H1 (cell line): ENCODE results near the gene ADAM12. TPM values are rescaled to one million over a fixed set of nuclear protein-coding genes. Genes with fewer than 3 reads are reported as not detected.

Experiments used
- CTCF ChIA-PET: fragments of 300-600 bp; sonication (Branson Sonifier 250); formaldehyde crosslinking; loops from one replicate; lab custom pipeline; 2021; ENCODE audit not compliant: partially characterized antibody; lab: Charles Lee
- POLR2A ChIA-PET: fragments of 300-600 bp; sonication (Branson Sonifier 250); formaldehyde crosslinking; loops from one replicate; lab custom pipeline; 2021; ENCODE audit warnings: inconsistent platforms; ENCODE audit not compliant: partially characterized antibody; lab: Charles Lee
- DNase-seq, 2 experiments: peaks; one replicate each; pipeline versions ENCODE4 v3.0.0 to v3.0.0-alpha.2; 2010 to 2022; ENCODE audit warnings: low spot score in 2 of 2, low read depth in 1 of 2, mixed read lengths in 1 of 2
- FAIRE-seq: peaks from 2 replicates; lab custom pipeline; 2011; peaks lifted over from hg19 to GRCh38; lab: Jason Lieb, UNC
- H2AFZ ChIP-seq: 2 replicates; pipeline ENCODE4 v1.8.1; 2012; ENCODE audit warnings: low read length, inconsistent platforms
- H2AK5ac ChIP-seq: 2 replicates; pipeline ENCODE4 v1.6.1; 2013; ENCODE audit warnings: low read depth, low read length
- H2BK120ac ChIP-seq: replicated peaks from 2 replicates; pipeline ENCODE3; 2013; ENCODE audit warnings: low read depth, low read length, inconsistent platforms
- H2BK12ac ChIP-seq: 2 replicates; pipeline ENCODE4 v1.6.1; 2013; ENCODE audit warnings: low read depth, low read length
- H2BK15ac ChIP-seq: 2 replicates; pipeline ENCODE4 v1.6.1; 2013; ENCODE audit warnings: low read length
- H2BK20ac ChIP-seq: 2 replicates; pipeline ENCODE4 v1.6.1; 2013; ENCODE audit warnings: low read length
- H2BK5ac ChIP-seq: 2 replicates; pipeline ENCODE4 v1.6.1; 2013; ENCODE audit warnings: low read depth, low read length
- H3K14ac ChIP-seq: 2 replicates; pipeline ENCODE4 v1.6.1; 2013; ENCODE audit warnings: inconsistent platforms; ENCODE audit not compliant: insufficient read length
- H3K18ac ChIP-seq: 2 replicates; pipeline ENCODE4 v1.6.1; 2013; ENCODE audit warnings: low read length; ENCODE audit errors: extremely low read depth
- H3K23ac ChIP-seq: 2 replicates; pipeline ENCODE4 v1.6.1; 2013; ENCODE audit warnings: inconsistent platforms; ENCODE audit not compliant: insufficient read length
- H3K23me2 ChIP-seq: 2 replicates; pipeline ENCODE4 v1.6.1; 2013; ENCODE audit warnings: low read depth, low read length
- H3K27ac ChIP-seq: 2 replicates; pipeline ENCODE4 v1.6.1; 2011; ENCODE audit warnings: low read depth, low read length, inconsistent platforms
- H3K27me3 ChIP-seq, 4 experiments: replicated peaks in 1 of 4; 1 replicate in 1 of 4; 2 replicates in 3 of 4; pipeline versions ENCODE4 v1.6.1 to v1.8.1; 2011 to 2013; ENCODE audit warnings: low read length in 3 of 4, mild to moderate bottlenecking in 3 of 4, inconsistent platforms in 2 of 4, mixed read lengths in 2 of 4, moderate library complexity in 1 of 4; ENCODE audit not compliant: control insufficient read depth in 3 of 4, insufficient read depth in 3 of 4; ENCODE audit errors: extremely low read depth in 1 of 4
- H3K36me3 ChIP-seq, 4 experiments: 2 replicates each; pipeline versions ENCODE4 v1.6.1 to v1.8.1; 2011 to 2013; ENCODE audit warnings: mild to moderate bottlenecking in 4 of 4, low read length in 3 of 4, moderate library complexity in 2 of 4, control low read depth in 1 of 4, inconsistent platforms in 1 of 4; ENCODE audit not compliant: insufficient read depth in 4 of 4, control insufficient read depth in 2 of 4
- H3K4ac ChIP-seq: replicated peaks from 2 replicates; pipeline ENCODE3; 2013; ENCODE audit warnings: low read length, low read depth, mixed read lengths, inconsistent platforms; ENCODE audit not compliant: insufficient read length
- H3K4me1 ChIP-seq, 4 experiments: replicated peaks in 1 of 4; 1 replicate in 1 of 4; 2 replicates in 3 of 4; pipeline versions ENCODE4 v1.6.1 to v1.8.1; 2011 to 2013; ENCODE audit warnings: low read length in 3 of 4, inconsistent platforms in 2 of 4, mixed read lengths in 1 of 4; ENCODE audit not compliant: insufficient read depth in 4 of 4, control insufficient read depth in 3 of 4
- H3K4me2 ChIP-seq, 2 experiments: 2 replicates each; pipeline versions ENCODE4 v1.6.1 to v1.8.1; 2011 to 2013; ENCODE audit warnings: low read depth in 2 of 2, low read length in 2 of 2, control low read depth in 1 of 2, inconsistent platforms in 1 of 2, mild to moderate bottlenecking in 1 of 2; ENCODE audit not compliant: insufficient read depth in 1 of 2
- H3K4me3 ChIP-seq, 4 experiments: fragments of 200-600, 300-600 bp in 1 of 4; sonication (generic), shearing (Covaris generic), sonication (Bioruptor Twin) in 1 of 4; 2 replicates each; pipeline versions ENCODE4 v1.5.1 to v1.8.1; 2011 to 2016; ENCODE audit warnings: low read length in 4 of 4, low read depth in 3 of 4, control low read depth in 2 of 4, inconsistent platforms in 2 of 4, mild to moderate bottlenecking in 2 of 4, mixed read lengths in 1 of 4, moderate library complexity in 1 of 4; ENCODE audit not compliant: insufficient read depth in 2 of 4; ENCODE audit errors: extremely low read depth in 1 of 4
- H3K56ac ChIP-seq: replicated peaks from 2 replicates; pipeline ENCODE3; 2013; ENCODE audit warnings: low read depth, mild to moderate bottlenecking, mixed read lengths, low read length, inconsistent platforms; ENCODE audit not compliant: insufficient read length
- H3K79me1 ChIP-seq: 2 replicates; pipeline ENCODE4 v1.6.1; 2013; ENCODE audit warnings: low read depth, low read length, control low read depth
- H3K79me2 ChIP-seq, 2 experiments: 2 replicates each; pipeline versions ENCODE4 v1.6.1 to v1.8.1; 2012 to 2013; ENCODE audit warnings: low read length in 2 of 2, mild to moderate bottlenecking in 2 of 2, inconsistent platforms in 1 of 2; ENCODE audit not compliant: insufficient read depth in 2 of 2, control insufficient read depth in 1 of 2
- H3K9ac ChIP-seq, 4 experiments: replicated peaks in 1 of 4; 1 replicate in 1 of 4; 2 replicates in 3 of 4; pipeline versions ENCODE4 v1.6.1 to v1.8.1; 2011 to 2013; ENCODE audit warnings: low read depth in 3 of 4, low read length in 3 of 4, control low read depth in 2 of 4, mild to moderate bottlenecking in 2 of 4, moderate library complexity in 2 of 4, inconsistent platforms in 1 of 4; ENCODE audit errors: extremely low read depth in 1 of 4
- H3K9me3 ChIP-seq, 2 experiments: 2 replicates each; pipeline versions ENCODE4 v1.6.1 to v1.8.1; 2012 to 2013; ENCODE audit warnings: mild to moderate bottlenecking in 2 of 2, moderate library complexity in 2 of 2, control low read depth in 1 of 2, inconsistent platforms in 1 of 2, low read depth in 1 of 2, low read length in 1 of 2, mixed read lengths in 1 of 2; ENCODE audit not compliant: insufficient read depth in 2 of 2
- H4K20me1 ChIP-seq, 2 experiments: replicated peaks in 1 of 2; 2 replicates each; pipeline versions ENCODE3 to v1.8.1; 2011 to 2013; ENCODE audit warnings: inconsistent platforms in 2 of 2, low read length in 2 of 2, mild to moderate bottlenecking in 1 of 2; ENCODE audit not compliant: insufficient read depth in 2 of 2, control insufficient read depth in 1 of 2
- H4K5ac ChIP-seq: 2 replicates; pipeline ENCODE4 v1.6.1; 2013; ENCODE audit warnings: low read length, low read depth, mixed read lengths, inconsistent platforms; ENCODE audit not compliant: insufficient read length
- H4K8ac ChIP-seq: 2 replicates; pipeline ENCODE4 v1.8.0; 2013; ENCODE audit warnings: mild to moderate bottlenecking, moderate library complexity, low read length, inconsistent platforms; ENCODE audit not compliant: insufficient read depth; ENCODE audit errors: extremely low read depth
- H4K91ac ChIP-seq: replicated peaks from 2 replicates; pipeline ENCODE3; 2013; ENCODE audit warnings: low read length, mixed read lengths, inconsistent platforms; ENCODE audit not compliant: insufficient read length
- BACH1 ChIP-seq: IDR thresholded peaks from 2 replicates; pipeline ENCODE4 v1.6.1; 2012; ENCODE audit warnings: low read length, improper control_type of control experiment
- CREB1 ChIP-seq: IDR thresholded peaks from 2 replicates; pipeline ENCODE4 v1.6.1; 2012; ENCODE audit warnings: inconsistent platforms
- KDM1A ChIP-seq: fragments of 200-600, 300-600 bp; sonication (generic); IDR thresholded peaks from 2 replicates; pipeline ENCODE4 v1.7.1; 2016; ENCODE audit warnings: mild to moderate bottlenecking, low read length, borderline replicate concordance
- RNF2 ChIP-seq: fragments of 200-900, 300-1000 bp; sonication (generic); IDR thresholded peaks from 2 replicates; pipeline ENCODE4 v1.7.1; 2016; ENCODE audit warnings: borderline replicate concordance, low read depth, mild to moderate bottlenecking, antibody characterized with exemption, low read length; ENCODE audit not compliant: poor library complexity, severe bottlenecking; ENCODE audit errors: missing control alignments
- SIX5 ChIP-seq: IDR thresholded peaks from 2 replicates; pipeline ENCODE4 v1.6.1; 2011; ENCODE audit warnings: mild to moderate bottlenecking, low read depth, low read length
- SUZ12 ChIP-seq: fragments of 200-600 bp; sonication (generic); IDR thresholded peaks from 2 replicates; pipeline ENCODE4 v1.6.1; 2012; ENCODE audit warnings: mild to moderate bottlenecking, inconsistent platforms, low read length, moderate library complexity, mixed read lengths
- TCF12 ChIP-seq: IDR thresholded peaks from 2 replicates; pipeline ENCODE4 v1.6.1; 2011; ENCODE audit warnings: low read depth, mild to moderate bottlenecking, low read length
- TEAD4 ChIP-seq: IDR thresholded peaks from 2 replicates; pipeline ENCODE4 v1.6.1; 2012; ENCODE audit warnings: low read depth, low read length, inconsistent platforms, mixed read lengths
- YY1 ChIP-seq: IDR thresholded peaks from 2 replicates; pipeline ENCODE4 v1.6.1; 2011; ENCODE audit warnings: low read depth, mild to moderate bottlenecking, low read length
- ZNF274 ChIP-seq: IDR thresholded peaks from 2 replicates; pipeline ENCODE4 v1.7.0; 2012; ENCODE audit warnings: low read length, borderline replicate concordance; ENCODE audit errors: extremely low read depth
- WGBS, 2 experiments: shearing (Covaris generic) in 1 of 2; methylation state at CpG; one replicate each; pipeline versions ENCODE4 v1.1.6 to v1.1.7; 2013 to 2015; ENCODE audit warnings: low lambda C conversion rate in 2 of 2, mixed read lengths in 2 of 2, inconsistent platforms in 1 of 2, low coverage in 1 of 2, missing lambda C conversion rate in 1 of 2; ENCODE audit not compliant: insufficient replicate concordance in 2 of 2, insufficient coverage in 1 of 2, insufficient read length in 1 of 2; ENCODE audit errors: extremely low coverage in 1 of 2, missing lambda C conversion rate in 1 of 2; 5-methylcytosine and 5-hydroxymethylcytosine counted together
- polyA plus RNA-seq, 7 experiments: library from polyadenylated mRNA; depleted of rRNA in 3 of 7; stranded (reverse) in 5 of 7; unstranded in 2 of 7; fragments of >200 nt in 5 of 7; fragments of 200-250 nt in 2 of 7; gene quantifications; 1 replicate in 5 of 7; 2 replicates in 1 of 7; 4 replicates in 1 of 7; pipeline versions ENCODE4 v1.2.1 to v1.2.3, GENCODE V29; 2011 to 2013; ENCODE audit warnings: missing spikeins in 2 of 7, mixed read lengths in 2 of 7
- total RNA-seq: library from RNA; stranded (reverse); fragmentation: NEBNext Ultra II Directional; extraction: Animal tissue kit (Norgen Biotek cat#: 25700); gene quantifications from 2 replicates; pipeline ENCODE4 v1.2.1, GENCODE V29; 2021

The ADAM12 gene
- total and polyA plus RNA-seq, 2 of the 8 experiments (the other 6 are each of a cell fraction or from before 2014, with no cell fraction given), result 0.07 to 0.17 TPM

DNA sequence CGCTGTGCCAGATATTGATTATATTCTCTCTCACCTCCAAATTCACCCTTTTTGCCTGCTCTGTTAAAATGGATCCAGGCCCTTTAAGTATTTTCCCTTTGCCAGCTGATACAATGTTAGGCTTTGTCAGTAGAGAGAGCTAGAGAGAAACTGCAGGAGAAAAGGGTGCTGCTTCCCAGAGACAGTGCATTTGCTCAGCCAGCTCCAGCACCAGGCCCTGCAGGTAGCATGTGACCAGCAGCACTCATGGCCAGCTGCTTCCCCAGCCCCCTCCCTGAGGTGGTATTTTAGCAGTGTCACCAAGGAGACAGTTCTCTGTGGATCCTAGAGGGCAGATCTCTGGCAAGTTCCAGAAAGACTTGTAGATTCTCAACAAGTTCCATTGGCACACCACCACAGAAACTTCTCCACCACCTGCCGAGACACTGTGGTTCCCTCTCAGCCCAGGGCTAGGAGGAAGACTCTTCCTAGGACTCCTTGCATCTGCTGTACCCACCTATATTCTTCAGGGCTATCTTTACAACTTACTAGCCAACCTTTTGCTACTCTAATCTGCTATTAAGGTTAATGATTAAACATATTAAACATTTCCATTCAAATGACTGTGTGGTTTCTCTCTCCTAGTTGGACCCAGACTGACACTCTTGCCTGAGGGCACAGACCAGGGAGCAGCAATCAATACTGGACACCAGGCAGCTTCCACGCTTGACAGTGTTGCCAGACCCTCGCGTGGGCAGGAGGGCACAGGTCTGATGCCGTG lies 35.6 kb upstream of the ADAM12 start:
- DNase-seq (no peak), FAIRE-seq (no peak)
- H3K23ac ChIP-seq, result no peak overlapping the region
- H3K4me1 ChIP-seq, result peaks cover 0 to 7% (median 3%) of the 10 kb centered on the region in 4 experiments; a peak in 3 of 7 replicates
- no peak overlapping the region for H3K18ac ChIP-seq
- H3K9me3 ChIP-seq, result peaks cover 9 to 14% of the 10 kb centered on the region in 2 experiments; a peak in 3 of 4 replicates
- H3K23me2 ChIP-seq, result no peaks in the 10 kb centered on the region
- no peak overlapping the region for H4K8ac ChIP-seq
- no peaks in the 10 kb centered on the region for H4K20me1 ChIP-seq
- no peak overlapping the region for H4K91ac ChIP-seq
- H4K5ac ChIP-seq, result no peak overlapping the region
- no peak overlapping the region for H3K14ac ChIP-seq
- H3K27ac ChIP-seq, result no peak overlapping the region
- H3K56ac ChIP-seq, result no peak overlapping the region
- no peak overlapping the region; the same call in 1 of the 2 replicates for H2BK15ac ChIP-seq
- no peaks in the 10 kb centered on the region for H3K27me3 ChIP-seq
- POLR2A ChIA-PET, result no interaction called here
- no peak overlapping the region for H2BK12ac ChIP-seq
- H3K36me3 ChIP-seq, result no peaks in the 10 kb centered on the region
- CTCF ChIA-PET, result interaction anchor here (0.9 kb wide), 1 partner anchor 175 kb away, joined by 3 read pairs; no protein-coding TSS in a partner anchor
- no peak overlapping the region for H2BK120ac ChIP-seq
- H2AK5ac ChIP-seq, result no peak overlapping the region
- H3K4me2 ChIP-seq, result no peak overlapping the region
- no peak overlapping the region for H2BK20ac ChIP-seq
- 95% methylated on average over 6 of the region's 6 CpGs; no CpG with 5 or more reads in 1 of the 2 experiments for WGBS, 2 experiments
- H2BK5ac ChIP-seq, result no peak overlapping the region
- H3K4ac ChIP-seq, result no peak overlapping the region
- H3K9ac ChIP-seq, result no peak overlapping the region
- H3K79me2 ChIP-seq, result no peaks in the 10 kb centered on the region
- no peak overlapping the region for H3K4me3 ChIP-seq
- H2AFZ ChIP-seq, result no peak overlapping the region
- 0 out of 2 replicates have a peak, but pooled peaks cover 2% of the 10 kb centered on the region for H3K79me1 ChIP-seq
- TF ChIP-seq RNF2 (no peak), YY1 (no peak), SIX5 (no peak), TEAD4 (no peak), SUZ12 (no peak), ZNF274 (no peak), KDM1A (no peak), CREB1 (no peak), TCF12 (no peak), BACH1 (no peak)
